ENCODE results near the gene PTPRK. TPM values are rescaled to one million over a fixed set of nuclear protein-coding genes. Genes with fewer than 3 reads are reported as not detected.
A peak's percentile ranks its signal among the peaks of the same experiment; 100 is the strongest.

PTPRK gene
- total and polyA plus RNA-seq, 7 donors: 6.0 to 51.3 (median 46.7) TPM

GRCh38 chr6:128509709-128510108, 10.7 kb downstream of the PTPRK start:
- Histone ChIP-seq H3K36me3 (no peaks in the 10 kb centered on the region), H3K9me3 (no peaks in the 10 kb centered on the region), H3K27me3 (no peaks in the 10 kb centered on the region), H3K4me1 (peaks cover 0 to 59% (median 40%) of the 10 kb centered on the region in 4 donors), H3K27ac (no peak overlapping the region), H3K4me3 (no peak overlapping the region)
- 77 to 86% methylated on average over 1 of the region's 1 CpG for WGBS, 2 donors
- intact Hi-C loops (cut with DNase I): no loop called here
- TF ChIP-seq POLR2A (IDR thresholded peaks at IDR 0.05) (no peak), CTCF (IDR thresholded peaks at IDR 0.05) (no peak), EP300 (IDR thresholded peaks at IDR 0.05) (no peak), POLR2AphosphoS5 (IDR thresholded peaks at IDR 0.05) (no peak)
- DNase-seq: no peak

- Histone ChIP-seq H3K27ac (no peak overlapping the region), H3K36me3 (no peaks in the 10 kb centered on the region), H3K9me3 (no peaks in the 10 kb centered on the region), H3K4me3 (no peak overlapping the region), H3K4me1 (peaks cover 0 to 62% (median 45%) of the 10 kb centered on the region in 4 donors), H3K27me3 (no peaks in the 10 kb centered on the region)
- no peak for DNase-seq
- intact Hi-C loops (cut with DNase I): no loop called here
- WGBS, 2 donors: 65 to 85% methylated on average over 15 of the region's 15 CpGs
- no peak for TF ChIP-seq POLR2AphosphoS5 (IDR thresholded peaks at IDR 0.05)
- TF ChIP-seq CTCF (IDR thresholded peaks at IDR 0.05): no peak
- TF ChIP-seq POLR2A (IDR thresholded peaks at IDR 0.05): no peak
- no peak for TF ChIP-seq EP300 (IDR thresholded peaks at IDR 0.05)
These were observed 11.7 kb downstream of the PTPRK start for GRCh38 chr6:128508588-128509296.

GRCh38 chr6:128507337-128508310, 12.8 kb downstream of the PTPRK start:
- Histone ChIP-seq H3K9me3 (no peaks in the 10 kb centered on the region), H3K27ac (peak overlapping the region in 2 of 4 donors; percentile 4 to 42), H3K27me3 (no peaks in the 10 kb centered on the region), H3K4me3 (no peak overlapping the region), H3K36me3 (no peaks in the 10 kb centered on the region), H3K4me1 (peaks cover 0 to 66% (median 43%) of the 10 kb centered on the region in 4 donors)
- WGBS, 2 donors: 19 to 64% methylated on average over 5 of the region's 5 CpGs
- DNase-seq: no peak
- intact Hi-C loops (cut with DNase I): no loop called here
- peak in 1 of 2 donors; percentile 12 for TF ChIP-seq POLR2A (IDR thresholded peaks at IDR 0.05)
- no peak for TF ChIP-seq CTCF (IDR thresholded peaks at IDR 0.05)

- Histone ChIP-seq H3K4me1 (peaks cover 0 to 66% (median 38%) of the 10 kb centered on the region in 4 donors), H3K27me3 (no peaks in the 10 kb centered on the region), H3K27ac (no peak overlapping the region), H3K36me3 (no peaks in the 10 kb centered on the region), H3K9me3 (no peaks in the 10 kb centered on the region), H3K4me3 (no peak overlapping the region)
- no peak for DNase-seq
- WGBS, 2 donors: 17 to 51% methylated on average over 2 of the region's 2 CpGs
- TF ChIP-seq POLR2AphosphoS5 (IDR thresholded peaks at IDR 0.05): no peak
- no peak for TF ChIP-seq POLR2A (IDR thresholded peaks at IDR 0.05)
- TF ChIP-seq EP300 (IDR thresholded peaks at IDR 0.05): no peak
- TF ChIP-seq CTCF (IDR thresholded peaks at IDR 0.05): no peak
- intact Hi-C loops (cut with DNase I): no loop called here
These were observed 14.8 kb downstream of the PTPRK start for GRCh38 chr6:128505603-128506002.

All from sigmoid colon (tissue), 7 donors.